Measurements from ENCODE around the gene HOXA7.

- TF ChIP-seq CTCF (IDR thresholded peaks at IDR 0.05; ENCODE audit: low read depth, low read length, poor library complexity, severe bottlenecking) (no peak), EZH2phosphoT487 (IDR thresholded peaks at IDR 0.05; ENCODE audit: borderline replicate concordance, low read length) (no peak)
These were observed 14.2 kb upstream of the HOXA7 start for GRCh38 chr7:27170426-27171324.
